Thyroid gland (tissue), 4 donors: ENCODE measurements around the gene DOCK1.

Experiments
- CTCF ChIP-seq, 6 experiments: fragments of 200-600 bp in 3 of 6; fragments of 450-650 bp in 3 of 6; sonication (generic) in 3 of 6; IDR thresholded peaks; one replicate each; pipeline ENCODE4 v1.5.1; 2016 to 2019; ENCODE audit warnings: antibody characterized with exemption in 6 of 6, mild to moderate bottlenecking in 2 of 6, inconsistent platforms in 1 of 6, moderate library complexity in 1 of 6
- POLR2A ChIP-seq, 2 donors: fragments of 450-650 bp; IDR thresholded peaks; one replicate each; pipeline ENCODE4 v1.6.1; 2017; ENCODE audit warnings: antibody characterized with exemption in 2 of 2, mild to moderate bottlenecking in 2 of 2, moderate library complexity in 1 of 2

- no peak for TF ChIP-seq CTCF (IDR thresholded peaks at IDR 0.05)
- TF ChIP-seq POLR2A (IDR thresholded peaks at IDR 0.05), result no peak
Observed at GRCh38 chr10:126889421-126889820, 15.8 kb upstream of the DOCK1 start.
